Osteoblast (primary cell): ENCODE results near the gene RTP2. TPM values are rescaled to one million over a fixed set of nuclear protein-coding genes. Genes with fewer than 3 reads are reported as not detected.

ENCODE experiments used
- DNase-seq: peaks from one replicate; pipeline ENCODE4 v3.0.0; 2011; ENCODE audit warnings: low spot score, mixed read lengths; ENCODE audit not compliant: insufficient read length; ENCODE audit errors: missing footprints
- H2AFZ ChIP-seq: 2 replicates; pipeline ENCODE4 v1.6.0; 2011; ENCODE audit warnings: mild to moderate bottlenecking, low read length
- H3K27ac ChIP-seq: 2 replicates; pipeline ENCODE4 v1.5.1; 2011; ENCODE audit warnings: mild to moderate bottlenecking, low read depth, low read length, moderate library complexity
- H3K27me3 ChIP-seq: 2 replicates; pipeline ENCODE4 v1.6.0; 2012; ENCODE audit warnings: mild to moderate bottlenecking, control low read depth, inconsistent platforms, low read length, moderate library complexity; ENCODE audit not compliant: insufficient read depth
- H3K36me3 ChIP-seq: 2 replicates; pipeline ENCODE4 v1.5.1; 2011; ENCODE audit warnings: mild to moderate bottlenecking, low read length, control low read depth, moderate library complexity; ENCODE audit not compliant: insufficient read depth
- H3K4me1 ChIP-seq: 2 replicates; pipeline ENCODE4 v1.5.1; 2011; ENCODE audit warnings: mild to moderate bottlenecking, low read length, control low read depth, moderate library complexity; ENCODE audit not compliant: insufficient read depth
- H3K4me2 ChIP-seq: 2 replicates; pipeline ENCODE4 v1.6.0; 2011; ENCODE audit warnings: mild to moderate bottlenecking, low read length; ENCODE audit not compliant: insufficient read depth
- H3K4me3 ChIP-seq: fragments of 200-600 bp; sonication (generic); 3 replicates; pipeline ENCODE4 v1.5.1; 2012; ENCODE audit warnings: mild to moderate bottlenecking, low read length, inconsistent platforms; ENCODE audit not compliant: insufficient read depth
- H3K79me2 ChIP-seq: 2 replicates; pipeline ENCODE4 v1.6.0; 2012; ENCODE audit warnings: mild to moderate bottlenecking, low read length, control low read depth, inconsistent platforms; ENCODE audit not compliant: insufficient read depth
- H3K9me3 ChIP-seq: 2 replicates; pipeline ENCODE4 v1.5.1; 2011; ENCODE audit warnings: low read depth, low read length, control low read depth
- H4K20me1 ChIP-seq: 2 replicates; pipeline ENCODE4 v1.6.0; 2012; ENCODE audit warnings: mild to moderate bottlenecking, low read length, control low read depth; ENCODE audit not compliant: insufficient read depth
- total RNA-seq: library from RNA; depleted of rRNA; stranded (reverse); fragments of >200 nt; gene quantifications from 2 replicates; pipeline ENCODE4 v1.2.3, GENCODE V29; 2012
- TF ChIP-seq, protein P1 (sequence below): IDR thresholded peaks from 2 replicates; pipeline ENCODE4 v1.5.1; 2011; ENCODE audit warnings: mild to moderate bottlenecking, low read depth, low read length, moderate library complexity; ENCODE audit errors: extremely low read depth

RTP2 gene
- total RNA-seq, 1 donor, result not detected

DNA sequence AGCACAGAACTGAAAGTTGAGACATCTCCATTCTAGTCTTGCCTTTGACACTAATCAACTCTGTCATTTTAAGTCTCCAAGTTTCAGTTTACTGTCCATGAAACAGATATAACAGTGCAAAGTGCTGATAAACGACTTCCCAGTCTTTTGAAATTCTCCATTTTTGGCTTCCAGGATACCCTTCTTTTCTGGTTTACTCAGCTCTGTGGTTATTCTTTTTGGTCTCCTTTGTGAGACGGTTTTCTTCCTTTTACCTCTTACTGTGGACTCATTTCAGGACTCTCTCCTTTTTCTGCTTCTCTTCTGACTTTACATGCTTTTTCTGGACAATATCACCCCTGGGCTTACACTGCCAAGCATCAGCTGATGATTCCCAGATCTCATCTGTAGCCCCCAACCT is 51.1 kb downstream of the RTP2 start:
- Histone ChIP-seq H2AFZ (no peak overlapping the region), H3K4me1 (no peaks in the 10 kb centered on the region), H3K4me2 (no peak overlapping the region), H3K4me3 (no peak overlapping the region), H3K36me3 (no peaks in the 10 kb centered on the region), H3K27me3 (peaks cover 4% of the 10 kb centered on the region), H3K79me2 (no peaks in the 10 kb centered on the region), H3K27ac (no peak overlapping the region), H4K20me1 (no peaks in the 10 kb centered on the region), H3K9me3 (no peaks in the 10 kb centered on the region)
- no peak for DNase-seq
- TF ChIP-seq, protein P1, sequence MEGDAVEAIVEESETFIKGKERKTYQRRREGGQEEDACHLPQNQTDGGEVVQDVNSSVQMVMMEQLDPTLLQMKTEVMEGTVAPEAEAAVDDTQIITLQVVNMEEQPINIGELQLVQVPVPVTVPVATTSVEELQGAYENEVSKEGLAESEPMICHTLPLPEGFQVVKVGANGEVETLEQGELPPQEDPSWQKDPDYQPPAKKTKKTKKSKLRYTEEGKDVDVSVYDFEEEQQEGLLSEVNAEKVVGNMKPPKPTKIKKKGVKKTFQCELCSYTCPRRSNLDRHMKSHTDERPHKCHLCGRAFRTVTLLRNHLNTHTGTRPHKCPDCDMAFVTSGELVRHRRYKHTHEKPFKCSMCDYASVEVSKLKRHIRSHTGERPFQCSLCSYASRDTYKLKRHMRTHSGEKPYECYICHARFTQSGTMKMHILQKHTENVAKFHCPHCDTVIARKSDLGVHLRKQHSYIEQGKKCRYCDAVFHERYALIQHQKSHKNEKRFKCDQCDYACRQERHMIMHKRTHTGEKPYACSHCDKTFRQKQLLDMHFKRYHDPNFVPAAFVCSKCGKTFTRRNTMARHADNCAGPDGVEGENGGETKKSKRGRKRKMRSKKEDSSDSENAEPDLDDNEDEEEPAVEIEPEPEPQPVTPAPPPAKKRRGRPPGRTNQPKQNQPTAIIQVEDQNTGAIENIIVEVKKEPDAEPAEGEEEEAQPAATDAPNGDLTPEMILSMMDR, result no peak

Other genes with a start within 250 kb of the RTP2 start
- not detected in 2 replicates for gene SST, start 32.2 kb downstream of the RTP2 start, total RNA-seq
- 35.4 and 40.2 TPM in 2 replicates for gene BCL6, start 42.9 kb upstream of the RTP2 start, total RNA-seq